ENCODE measurements around the gene ABLIM2.

ABLIM2 gene

GRCh38 chr4:8038719-8039251, 119.8 kb downstream of the ABLIM2 start:
- DNase-seq: peak; percentile 92 to 98

GRCh38 chr4:8038083-8038482, 120.5 kb downstream of the ABLIM2 start:
- no peak for DNase-seq

- DNase-seq: no peak
Observed at GRCh38 chr4:8037150-8037769, 121.4 kb downstream of the ABLIM2 start.

GRCh38 chr4:8035371-8035780, 123.2 kb downstream of the ABLIM2 start:
- no peak for DNase-seq

GRCh38 chr4:8033829-8034528, 124.6 kb downstream of the ABLIM2 start:
- no peak for DNase-seq

- DNase-seq: no peak
Observed at GRCh38 chr4:8033067-8033755, 125.4 kb downstream of the ABLIM2 start.

- no peak for DNase-seq
Observed at GRCh38 chr4:8032381-8032780, 126.2 kb downstream of the ABLIM2 start.

GRCh38 chr4:8030121-8030781, 128.4 kb downstream of the ABLIM2 start:
- DNase-seq: no peak

GRCh38 chr4:8029689-8030088, 128.9 kb downstream of the ABLIM2 start:
- DNase-seq: peak in 1 of 2 experiments; percentile 32

- no peak for DNase-seq
Observed at GRCh38 chr4:8028884-8029568, 129.6 kb downstream of the ABLIM2 start.

- DNase-seq: no peak
Observed at GRCh38 chr4:8028368-8028767, 130.2 kb downstream of the ABLIM2 start.

GRCh38 chr4:8026453-8026852, 132.2 kb downstream of the ABLIM2 start:
- DNase-seq: no peak

- DNase-seq: no peak
Observed at GRCh38 chr4:8025668-8026067, 132.9 kb downstream of the ABLIM2 start.

GRCh38 chr4:8024073-8024786, 134.4 kb downstream of the ABLIM2 start:
- no peak for DNase-seq

GRCh38 chr4:8023696-8024033, 134.9 kb downstream of the ABLIM2 start:
- no peak for DNase-seq

GRCh38 chr4:8022767-8023695, 135.6 kb downstream of the ABLIM2 start:
- DNase-seq: no peak

- no peak for DNase-seq
Observed at GRCh38 chr4:8021796-8022195, 136.8 kb downstream of the ABLIM2 start.

- no peak for DNase-seq
Observed at GRCh38 chr4:8019396-8020365, 138.9 kb downstream of the ABLIM2 start.

- no peak for DNase-seq
Observed at GRCh38 chr4:8016527-8016926, 142.1 kb downstream of the ABLIM2 start.

GRCh38 chr4:8015512-8015911, 143.1 kb downstream of the ABLIM2 start:
- peak in 1 of 2 experiments; percentile 54 for DNase-seq
